AG04450 (cell line): ENCODE measurements around the gene TAS2R1. TPM values are rescaled to one million over a fixed set of nuclear protein-coding genes. Genes with fewer than 3 reads are reported as not detected.

Experiments used
- CTCF ChIA-PET: fragments of 300-600, 350-600 bp; formaldehyde crosslinking; extraction: SDS; loops from one replicate; lab custom pipeline; 2022; ENCODE audit warnings: antibody characterized with exemption, inconsistent platforms; lab: Charles Lee
- POLR2A ChIA-PET: fragments of 350-600 bp; formaldehyde crosslinking; extraction: SDS; loops from one replicate; lab custom pipeline; 2021; ENCODE audit warnings: antibody characterized with exemption, inconsistent platforms; lab: Yijun Ruan, JAX
- DNase-seq: peaks from one replicate; pipeline ENCODE4 v3.0.0-alpha.2; 2011; ENCODE audit warnings: low read depth, low spot score
- H3K27ac ChIP-seq: one replicate; pipeline ENCODE4 v1.5.1; 2012; ENCODE audit warnings: low read depth, low read length, control low read depth
- H3K27me3 ChIP-seq: one replicate; pipeline ENCODE4 v1.6.0; 2012; ENCODE audit warnings: low read length; ENCODE audit not compliant: control insufficient read depth, insufficient read depth
- H3K4me3 ChIP-seq: 2 replicates; pipeline ENCODE4 v1.5.1; 2011; ENCODE audit warnings: mild to moderate bottlenecking, low read depth, low read length, control low read depth
- H3K9me3 ChIP-seq: 2 replicates; pipeline ENCODE4 v1.5.1; 2012; ENCODE audit warnings: low read length; ENCODE audit not compliant: control insufficient read depth, insufficient read depth
- CTCF ChIP-seq: IDR thresholded peaks from 2 replicates; pipeline ENCODE4 v1.5.1; 2011; ENCODE audit warnings: low read depth, low read length, control low read depth, inconsistent platforms
- polyA plus RNA-seq: library from polyadenylated mRNA; depleted of rRNA; stranded (reverse); fragments of >200 nt; gene quantifications from 2 replicates; pipeline ENCODE4 v1.2.3, GENCODE V29; 2011

TAS2R1 gene
- polyA plus RNA-seq, 1 experiment: 0.14 TPM

- no peak overlapping the region for H3K4me3 ChIP-seq
- POLR2A ChIA-PET: no interaction called here
- H3K27me3 ChIP-seq: no peaks in the 10 kb centered on the region
- CTCF ChIA-PET: no interaction called here
- DNase-seq: no peak
- no peak for TF ChIP-seq CTCF
- H3K9me3 ChIP-seq: peaks cover 3% of the 10 kb centered on the region; the same call in 1 of the 2 replicates
- no peak overlapping the region for H3K27ac ChIP-seq
Observed at GRCh38 chr5:9615331-9615730, 14.8 kb downstream of the TAS2R1 start.

- TF ChIP-seq CTCF: no peak
- CTCF ChIA-PET: no interaction called here
- H3K27me3 ChIP-seq: no peaks in the 10 kb centered on the region
Observed at GRCh38 chr5:9613360-9613759, 16.8 kb downstream of the TAS2R1 start.

GRCh38 chr5:9610969-9611368, 19.2 kb downstream of the TAS2R1 start:
- peaks cover 3% of the 10 kb centered on the region; the same call in 1 of the 2 replicates for H3K9me3 ChIP-seq
- no peaks in the 10 kb centered on the region for H3K27me3 ChIP-seq
- TF ChIP-seq CTCF: no peak
- DNase-seq: no peak
- no peak overlapping the region for H3K27ac ChIP-seq
- CTCF ChIA-PET: no interaction called here
- POLR2A ChIA-PET: no interaction called here
- H3K4me3 ChIP-seq: no peak overlapping the region

More at GRCh38 chr5:9613360-9613759, 16.8 kb downstream of the TAS2R1 start:
- DNase-seq: no peak
- POLR2A ChIA-PET: no interaction called here
- H3K27ac ChIP-seq: no peak overlapping the region
- peaks cover 3% of the 10 kb centered on the region; the same call in 1 of the 2 replicates for H3K9me3 ChIP-seq
- no peak overlapping the region for H3K4me3 ChIP-seq

GRCh38 chr5:9610364-9610763, 19.8 kb downstream of the TAS2R1 start:
- no peak overlapping the region for H3K4me3 ChIP-seq
- POLR2A ChIA-PET: no interaction called here

GRCh38 chr5:9608093-9608492, 22.1 kb downstream of the TAS2R1 start:
- no peak overlapping the region for H3K27ac ChIP-seq
- ChIA-PET POLR2A (no interaction called here), CTCF (no interaction called here)
- no peak overlapping the region for H3K4me3 ChIP-seq
- TF ChIP-seq CTCF: no peak
- H3K27me3 ChIP-seq: no peaks in the 10 kb centered on the region
- peaks cover 3% of the 10 kb centered on the region; the same call in 1 of the 2 replicates for H3K9me3 ChIP-seq
- no peak for DNase-seq

More at GRCh38 chr5:9610364-9610763, 19.8 kb downstream of the TAS2R1 start:
- no peaks in the 10 kb centered on the region for H3K27me3 ChIP-seq
- TF ChIP-seq CTCF: no peak
- CTCF ChIA-PET: no interaction called here
- no peak for DNase-seq
- no peak overlapping the region for H3K27ac ChIP-seq
- peaks cover 3% of the 10 kb centered on the region; the same call in 1 of the 2 replicates for H3K9me3 ChIP-seq
